A549 treated with RU486 at 1 μM for 4 hours (cell line): ENCODE data around the gene OR1S1. TPM values are rescaled to one million over a fixed set of nuclear protein-coding genes. Genes with fewer than 3 reads are reported as not detected.

Experiments
- total RNA-seq: library from RNA; stranded (reverse); fragments of 200-300 nt; extraction: Qiagen RNA extraction; gene quantifications from 5 replicates; pipeline ENCODE4 v1.2.3, GENCODE V29; 2022; ENCODE audit warnings: low read depth

The OR1S1 gene
- total RNA-seq = not detected in 5 replicates

GRCh38 chr11:58212420-58212819 is at the start of gene OR1S1:
Gene OR1S1, plus strand, starts transcription at chr11:58212720.

GRCh38 chr11:58188770-58189169 is 23.8 kb upstream of the OR1S1 start, which contains the start of gene OR9Q2:
Gene OR9Q2, plus strand, starts transcription at chr11:58189070. Its CDS starts 1,421 bp downstream, at chr11:58190491.

GRCh38 chr11:58204042-58204441 is 8.5 kb upstream of the OR1S1 start, which contains the start of gene OR1S2:
Gene OR1S2, minus strand, starts transcription at chr11:58204142. Its CDS starts 0 bp downstream, at chr11:58204142.

Other genes with a start within 250 kb of the OR1S1 start
- not detected in 5 replicates for gene OR9Q1, start 188.8 kb upstream of the OR1S1 start, total RNA-seq
- not detected in 5 replicates for gene OR6Q1, start 181.8 kb upstream of the OR1S1 start, total RNA-seq
- gene OR9I1, start 87.2 kb upstream of the OR1S1 start, total RNA-seq = not detected in 5 replicates
- gene OR9Q2, start 23.6 kb upstream of the OR1S1 start, total RNA-seq = not detected in 5 replicates
- not detected in 5 replicates for gene OR1S2, start 8.6 kb upstream of the OR1S1 start, total RNA-seq
- gene OR10Q1, start 16.2 kb downstream of the OR1S1 start, total RNA-seq = not detected in 5 replicates
- gene OR10W1, start 55.5 kb downstream of the OR1S1 start, total RNA-seq = not detected in 5 replicates
- gene OR5B17, start 146.3 kb downstream of the OR1S1 start, total RNA-seq = not detected in 5 replicates
- not detected in 5 replicates for gene OR5B3, start 194.2 kb downstream of the OR1S1 start, total RNA-seq
- not detected in 5 replicates for gene OR5B2, start 215.4 kb downstream of the OR1S1 start, total RNA-seq
- not detected in 5 replicates for gene OR5B12, start 229.5 kb downstream of the OR1S1 start, total RNA-seq